HL-60/S4 treated with retinoic acid at 250 ng/mL for 4 days and 3 days (cell line): ENCODE results near the gene TRAPPC5.

Experiments
- in situ Hi-C: fragments of 300-500 bp; cut with MboI; formaldehyde crosslinking; loops from 2 replicates; pipeline ENCODE4 v1.7.0; 2022; ENCODE audit warnings: low sequenced_read_pairs

TRAPPC5 gene

GRCh38 chr19:7674010-7675005 is 6.3 kb upstream of the TRAPPC5 start:
- in situ Hi-C loops, result no loop called here

- in situ Hi-C loops, result no loop called here
These were observed 4.3 kb upstream of the TRAPPC5 start for GRCh38 chr19:7676376-7676775.

- in situ Hi-C loops, result no loop called here
These were observed 3.8 kb upstream of the TRAPPC5 start, which contains the start of gene MCEMP1 for GRCh38 chr19:7676854-7677253. Gene MCEMP1 (plus strand): TSS chr19:7677090. CDS start chr19:7677121, 31 bp downstream.

GRCh38 chr19:7677669-7678311 is 2.8 kb upstream of the TRAPPC5 start:
- in situ Hi-C loops, result no loop called here

- in situ Hi-C loops, result no loop called here
These were observed 1.5 kb upstream of the TRAPPC5 start for GRCh38 chr19:7678971-7679751.

DNA sequence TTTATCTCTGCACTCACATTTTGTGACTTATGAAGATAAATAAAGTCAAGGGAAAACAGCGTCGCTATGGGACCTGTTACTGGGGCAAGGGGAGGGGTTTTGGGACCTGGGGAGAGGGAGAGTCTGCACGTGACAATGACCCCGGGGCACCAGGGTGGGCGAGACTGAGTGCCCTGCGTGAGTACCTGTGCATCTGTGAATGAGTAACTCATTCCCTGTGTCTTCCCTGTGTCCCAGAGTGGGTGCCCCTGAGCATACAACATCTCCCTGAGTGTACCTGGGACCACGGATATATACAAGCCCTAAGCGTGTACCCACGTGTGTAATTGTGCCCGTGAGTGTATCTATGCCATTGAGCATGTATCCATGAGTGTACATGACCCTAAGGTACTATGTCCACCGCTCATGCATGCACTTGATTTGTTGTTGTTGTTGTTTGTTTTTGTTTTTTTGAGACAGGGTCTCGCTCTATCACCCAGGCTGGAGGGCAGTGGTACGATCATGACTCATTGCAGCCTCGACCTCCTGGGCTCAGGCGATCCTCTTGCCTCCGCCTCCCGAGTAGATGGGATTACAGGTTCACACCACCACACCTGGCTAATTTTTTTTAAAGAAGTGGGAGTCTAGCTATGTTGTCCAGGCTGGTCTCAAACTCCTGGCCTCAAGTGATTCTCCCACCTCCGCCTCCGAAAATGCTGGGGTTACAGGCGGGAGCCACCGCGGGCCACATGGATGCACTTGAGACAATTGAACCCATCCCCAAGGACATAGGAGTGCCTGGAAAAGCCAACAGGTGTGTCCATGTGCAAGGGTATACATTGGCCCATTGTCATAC is 645 bp upstream of the TRAPPC5 start:
- in situ Hi-C loops, result no loop called here

DNA sequence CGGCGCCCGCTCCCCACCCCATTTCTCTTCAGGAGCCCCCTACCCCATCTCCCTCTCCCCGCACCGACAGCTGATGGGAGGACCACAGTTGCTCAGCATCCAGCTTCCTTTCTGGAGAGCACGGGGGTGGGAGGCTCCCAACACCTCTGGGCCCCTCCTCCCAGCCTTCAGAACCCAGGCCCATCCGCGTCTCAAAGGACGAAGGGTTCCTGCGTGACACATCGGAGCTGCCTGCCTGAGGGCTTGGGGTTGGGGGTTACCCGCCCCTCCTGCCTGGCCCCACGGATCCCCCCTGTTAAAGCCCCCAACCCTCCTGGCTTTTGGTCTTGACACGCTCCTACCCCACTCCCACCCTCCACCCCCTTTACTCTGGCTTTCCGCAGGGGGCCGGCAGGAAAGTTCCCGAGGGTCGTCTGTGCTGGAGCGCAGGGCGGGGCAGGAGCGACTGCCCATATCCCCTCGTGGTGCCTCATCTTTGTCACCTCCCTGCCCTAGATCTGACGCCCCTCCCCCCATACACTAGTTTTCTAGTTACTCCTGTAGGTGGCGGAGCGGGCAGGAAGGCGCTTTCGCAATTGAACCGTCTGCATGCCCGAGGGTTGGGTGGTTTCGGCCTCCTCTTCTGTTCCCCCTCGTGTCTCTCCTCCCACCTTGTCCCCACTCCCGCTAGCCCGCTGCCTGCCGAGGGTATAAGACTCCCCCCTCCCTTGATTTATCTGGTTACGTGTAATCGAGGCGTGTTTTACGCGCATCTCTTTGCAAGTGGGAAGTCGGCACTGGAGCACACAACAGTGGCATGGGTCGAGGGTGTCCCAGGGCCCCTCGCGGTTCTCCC is 924 bp downstream of the TRAPPC5 start:
- in situ Hi-C loops, result no loop called here

DNA sequence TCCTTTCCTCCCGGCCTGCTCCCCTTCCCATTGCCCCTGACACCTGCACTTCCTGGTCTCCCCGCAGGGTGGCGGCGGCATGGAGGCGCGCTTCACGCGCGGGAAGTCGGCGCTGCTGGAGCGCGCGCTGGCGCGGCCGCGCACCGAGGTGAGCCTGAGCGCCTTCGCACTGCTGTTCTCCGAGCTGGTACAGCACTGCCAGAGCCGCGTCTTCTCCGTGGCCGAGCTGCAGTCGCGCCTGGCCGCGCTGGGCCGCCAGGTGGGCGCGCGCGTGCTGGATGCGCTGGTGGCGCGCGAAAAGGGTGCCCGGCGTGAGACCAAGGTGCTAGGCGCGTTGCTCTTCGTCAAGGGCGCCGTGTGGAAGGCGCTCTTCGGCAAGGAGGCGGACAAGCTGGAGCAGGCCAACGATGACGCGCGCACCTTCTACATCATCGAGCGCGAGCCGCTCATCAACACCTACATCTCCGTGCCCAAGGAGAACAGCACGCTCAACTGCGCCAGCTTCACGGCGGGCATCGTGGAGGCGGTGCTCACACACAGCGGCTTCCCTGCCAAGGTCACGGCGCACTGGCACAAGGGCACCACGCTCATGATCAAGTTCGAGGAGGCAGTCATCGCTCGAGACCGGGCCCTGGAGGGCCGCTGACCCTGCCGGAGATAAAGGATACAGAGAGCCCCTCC is 1.7 kb downstream of the TRAPPC5 start:
- in situ Hi-C loops, result no loop called here

DNA sequence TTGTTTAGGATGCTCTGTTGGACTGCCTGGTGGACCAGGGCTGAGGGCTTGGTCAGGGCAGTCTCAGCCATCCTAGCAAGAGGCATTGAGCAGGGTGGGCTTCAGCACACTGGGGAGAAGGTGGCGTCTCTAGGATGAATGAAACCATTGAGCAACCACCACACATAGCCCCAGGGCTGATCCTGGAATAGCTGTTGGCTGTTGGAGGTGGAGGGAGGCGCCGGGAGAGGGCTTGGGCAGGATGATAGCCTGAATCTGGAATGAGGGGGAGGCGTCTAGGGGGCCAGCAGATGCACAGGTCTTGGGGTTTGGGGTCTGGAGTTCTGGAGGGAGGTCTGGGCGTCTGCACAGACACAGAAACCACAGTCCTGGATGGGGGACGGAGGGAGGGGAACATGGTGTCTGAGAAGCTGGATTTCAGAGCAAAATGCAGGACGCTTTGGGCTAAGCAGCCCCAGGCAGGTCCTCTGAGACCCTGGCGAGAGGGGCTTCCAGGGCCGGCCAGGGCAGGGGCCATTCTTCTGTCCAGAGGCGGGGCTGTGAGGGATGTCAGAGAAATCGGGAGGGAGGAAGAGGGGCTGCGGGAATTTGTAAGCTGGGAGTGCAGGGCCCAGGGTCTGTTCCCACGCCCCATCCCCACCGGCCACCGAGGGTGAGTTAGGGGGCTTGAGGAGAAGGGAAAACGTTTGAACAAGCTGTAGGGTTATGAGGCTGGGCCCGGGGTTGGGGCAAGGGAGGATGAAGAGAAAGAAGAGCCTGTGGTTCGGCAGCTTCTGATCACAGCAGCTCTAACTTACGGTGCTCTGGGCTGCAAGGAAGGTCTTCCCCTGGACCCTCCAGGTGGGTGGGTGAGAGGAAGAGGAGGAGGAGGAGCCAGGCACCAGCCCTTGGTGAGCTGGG is 5.2 kb downstream of the TRAPPC5 start:
- in situ Hi-C loops, result no loop called here

DNA sequence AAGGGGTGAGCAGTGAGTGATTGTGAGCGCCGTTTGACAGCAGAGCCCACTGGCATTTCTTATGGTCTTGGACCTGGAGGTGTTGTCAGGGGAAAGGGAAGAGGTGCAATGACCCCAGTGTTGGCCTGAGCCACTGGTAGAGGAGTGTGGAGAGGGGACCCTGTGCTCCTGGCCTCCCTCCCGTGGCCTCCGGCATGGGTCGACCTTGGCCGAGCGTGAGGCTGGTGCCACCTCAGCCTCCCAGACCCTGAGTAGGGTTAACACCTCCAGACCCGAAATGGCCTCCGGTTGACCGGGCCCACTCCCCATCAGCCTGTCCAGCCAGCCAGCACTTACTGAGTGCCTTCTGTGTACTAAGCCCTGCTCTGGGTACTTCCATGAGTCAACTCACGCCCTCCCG is 6.5 kb downstream of the TRAPPC5 start:
- in situ Hi-C loops, result no loop called here

- in situ Hi-C loops, result no loop called here
These were observed 8.5 kb downstream of the TRAPPC5 start for GRCh38 chr19:7689165-7689564.

DNA sequence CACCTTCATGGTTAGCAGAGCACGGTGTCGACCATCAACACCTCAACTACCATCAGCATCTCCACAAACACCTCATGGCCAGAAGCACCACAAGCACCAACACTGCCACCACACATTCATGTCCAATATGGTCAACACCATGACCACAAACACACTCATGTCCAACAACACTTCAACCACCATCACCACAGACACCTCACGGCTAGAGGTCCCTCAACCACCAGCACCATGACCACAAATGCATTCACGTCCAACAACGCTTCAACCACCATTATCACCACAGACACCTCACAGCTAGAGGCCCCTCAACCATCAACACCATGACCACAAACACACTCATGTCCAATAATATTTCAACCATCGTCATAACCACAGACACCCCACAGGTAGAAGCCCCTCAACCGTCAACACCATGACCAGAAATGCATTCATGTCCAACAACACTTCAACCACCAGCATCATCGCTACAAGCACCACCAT is 10.2 kb downstream of the TRAPPC5 start:
- in situ Hi-C loops, result no loop called here

GRCh38 chr19:7691497-7691896 is 10.9 kb downstream of the TRAPPC5 start:
- in situ Hi-C loops, result no loop called here

GRCh38 chr19:7692417-7693088 is 11.9 kb downstream of the TRAPPC5 start:
- in situ Hi-C loops, result no loop called here

GRCh38 chr19:7694499-7694898 is 13.9 kb downstream of the TRAPPC5 start:
- in situ Hi-C loops, result no loop called here

- in situ Hi-C loops, result no loop called here
These were observed 17.2 kb downstream of the TRAPPC5 start for GRCh38 chr19:7697721-7698287.

DNA sequence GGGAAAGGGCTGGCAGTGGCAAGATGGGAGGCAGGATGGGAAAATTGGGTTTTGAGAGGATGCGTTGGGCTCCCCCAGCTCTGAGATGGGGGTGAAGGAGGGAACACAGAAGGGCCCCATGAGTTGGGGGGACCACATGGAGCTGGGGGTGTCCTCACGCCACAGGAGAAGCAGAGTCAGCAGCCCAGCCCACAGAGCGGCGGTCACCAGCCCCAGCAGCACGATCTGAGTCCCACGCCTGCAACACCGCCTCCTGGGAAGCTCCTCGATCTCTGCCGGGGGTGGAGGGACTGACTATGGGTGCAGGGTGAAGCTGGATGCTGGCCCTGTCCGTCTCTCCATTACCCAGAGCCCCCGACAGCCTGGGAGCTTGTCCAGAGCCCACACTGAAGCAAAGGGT is 17.9 kb downstream of the TRAPPC5 start:
- in situ Hi-C loops, result no loop called here
